H1 (cell line): Measurements from ENCODE around the gene PBX2.

Source experiments
- CHD1 ChIP-seq: IDR thresholded peaks from 2 replicates; pipeline ENCODE4 v1.6.1; 2012; ENCODE audit warnings: low read depth, low read length, improper control_type of control experiment
- EP300 ChIP-seq, 2 experiments: IDR thresholded peaks; 1 replicate in 1 of 2; 2 replicates in 1 of 2; pipeline ENCODE4 v1.6.1; 2011 to 2012; ENCODE audit warnings: low read depth in 2 of 2, low read length in 2 of 2, mild to moderate bottlenecking in 2 of 2, borderline replicate concordance in 1 of 2, inconsistent platforms in 1 of 2, moderate library complexity in 1 of 2
- HDAC2 ChIP-seq, 2 experiments: fragments of 300-600 bp in 1 of 2; sonication (generic) in 1 of 2; IDR thresholded peaks; 2 replicates each; pipeline ENCODE4 v1.6.1; 2011 to 2012; ENCODE audit warnings: low read depth in 2 of 2, low read length in 2 of 2, mild to moderate bottlenecking in 2 of 2, moderate library complexity in 2 of 2, borderline replicate concordance in 1 of 2, inconsistent platforms in 1 of 2
- POLR2AphosphoS5 ChIP-seq: IDR thresholded peaks from 2 replicates; pipeline ENCODE4 v1.6.1; 2011; ENCODE audit warnings: low read depth, low read length
- TAF1 ChIP-seq: IDR thresholded peaks from 2 replicates; pipeline ENCODE4 v1.6.1; 2011; ENCODE audit warnings: mild to moderate bottlenecking, low read depth, low read length
- TBP ChIP-seq: IDR thresholded peaks from 2 replicates; pipeline ENCODE4 v1.6.1; 2011; ENCODE audit warnings: low read depth, low read length, improper control_type of control experiment
- TF ChIP-seq, protein P1 (sequence below), 3 experiments: IDR thresholded peaks; 1 replicate in 2 of 3; 2 replicates in 1 of 3; pipeline versions ENCODE4 v1.5.1 to v1.6.1; 2011; ENCODE audit warnings: low read length in 3 of 3, mild to moderate bottlenecking in 3 of 3, inconsistent platforms in 2 of 3, low read depth in 1 of 3, moderate library complexity in 1 of 3; ENCODE audit not compliant: insufficient read depth in 1 of 3; ENCODE audit errors: control extremely low read depth in 1 of 3
- TF ChIP-seq, protein P2 (sequence below): IDR thresholded peaks from 2 replicates; pipeline ENCODE4 v1.6.1; 2012; ENCODE audit warnings: inconsistent platforms

- TF ChIP-seq HDAC2 (IDR thresholded peaks at IDR 0.05; ENCODE audit: borderline replicate concordance in 1 of 2, low read depth in 2 of 2, low read length in 2 of 2) (no peak), POLR2AphosphoS5 (no peak; the same call in 1 of the 2 replicates), CHD1 (no peak), EP300 (IDR thresholded peaks at IDR 0.05; ENCODE audit: borderline replicate concordance in 1 of 2, low read depth in 2 of 2, low read length in 2 of 2) (no peak), TAF1 (no peak), TBP (no peak)
- TF ChIP-seq, protein P1, sequence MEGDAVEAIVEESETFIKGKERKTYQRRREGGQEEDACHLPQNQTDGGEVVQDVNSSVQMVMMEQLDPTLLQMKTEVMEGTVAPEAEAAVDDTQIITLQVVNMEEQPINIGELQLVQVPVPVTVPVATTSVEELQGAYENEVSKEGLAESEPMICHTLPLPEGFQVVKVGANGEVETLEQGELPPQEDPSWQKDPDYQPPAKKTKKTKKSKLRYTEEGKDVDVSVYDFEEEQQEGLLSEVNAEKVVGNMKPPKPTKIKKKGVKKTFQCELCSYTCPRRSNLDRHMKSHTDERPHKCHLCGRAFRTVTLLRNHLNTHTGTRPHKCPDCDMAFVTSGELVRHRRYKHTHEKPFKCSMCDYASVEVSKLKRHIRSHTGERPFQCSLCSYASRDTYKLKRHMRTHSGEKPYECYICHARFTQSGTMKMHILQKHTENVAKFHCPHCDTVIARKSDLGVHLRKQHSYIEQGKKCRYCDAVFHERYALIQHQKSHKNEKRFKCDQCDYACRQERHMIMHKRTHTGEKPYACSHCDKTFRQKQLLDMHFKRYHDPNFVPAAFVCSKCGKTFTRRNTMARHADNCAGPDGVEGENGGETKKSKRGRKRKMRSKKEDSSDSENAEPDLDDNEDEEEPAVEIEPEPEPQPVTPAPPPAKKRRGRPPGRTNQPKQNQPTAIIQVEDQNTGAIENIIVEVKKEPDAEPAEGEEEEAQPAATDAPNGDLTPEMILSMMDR (IDR thresholded peaks at IDR 0.05; ENCODE audit: control extremely low read depth in 1 of 3, insufficient read depth in 1 of 3, low read depth in 1 of 3, low read length in 3 of 3): no peak
- TF ChIP-seq, protein P2, sequence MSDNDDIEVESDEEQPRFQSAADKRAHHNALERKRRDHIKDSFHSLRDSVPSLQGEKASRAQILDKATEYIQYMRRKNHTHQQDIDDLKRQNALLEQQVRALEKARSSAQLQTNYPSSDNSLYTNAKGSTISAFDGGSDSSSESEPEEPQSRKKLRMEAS: no peak
These were observed 6.4 kb downstream of the PBX2 start for GRCh38 chr6:32183483-32184083.
